A549 treated with CpdA at 1 μM for 4 hours (cell line): ENCODE data around the gene MMP7. TPM values are rescaled to one million over a fixed set of nuclear protein-coding genes. Genes with fewer than 3 reads are reported as not detected.

Experiments used
- total RNA-seq: library from RNA; stranded (reverse); fragments of 200-300 nt; extraction: Qiagen RNA extraction; gene quantifications from 5 replicates; pipeline ENCODE4 v1.2.3, GENCODE V29; 2022; ENCODE audit warnings: low read depth

The MMP7 gene
- 22.4 to 37.3 TPM (median 27.0 TPM) in 5 replicates for total RNA-seq

DNA sequence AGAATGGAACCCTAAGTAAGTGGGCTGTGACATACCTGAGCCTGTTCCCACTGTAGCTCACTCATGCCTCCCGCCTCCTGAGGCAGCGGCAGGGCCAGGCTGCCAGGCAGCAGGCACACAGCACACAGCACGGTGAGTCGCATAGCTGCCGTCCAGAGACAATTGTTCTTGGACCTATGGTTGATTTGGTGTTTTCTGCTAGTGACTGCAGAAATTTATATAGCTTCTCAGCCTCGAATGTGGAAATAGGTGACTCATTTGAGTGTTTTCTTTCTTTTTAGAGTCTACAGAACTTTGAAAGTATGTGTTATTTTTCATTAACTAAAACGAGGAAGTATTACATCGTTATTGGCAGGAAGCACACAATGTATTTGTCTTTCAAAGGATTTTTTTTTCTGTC is at the start of gene MMP7:
Gene MMP7 (minus strand): TSS at position 190 of the 400 bp plus-strand sequence. CDS start 47 bp downstream, at position 143.

Other genes with a start within 250 kb of the MMP7 start
- gene BIRC3, start 213.3 kb downstream of the MMP7 start, total RNA-seq, result 29.6 to 34.5 TPM (median 30.8 TPM) in 5 replicates
- gene BIRC2, start 183.5 kb downstream of the MMP7 start, total RNA-seq, result 30.2 to 43.3 TPM (median 31.2 TPM) in 5 replicates
- gene TMEM123, start 78.0 kb downstream of the MMP7 start, total RNA-seq, result 134 to 199 TPM (median 186 TPM) in 5 replicates
- gene MMP20, start 94.6 kb upstream of the MMP7 start, total RNA-seq, result not detected in 5 replicates
- gene MMP27, start 175.0 kb upstream of the MMP7 start, total RNA-seq, result not detected in 5 replicates
- not detected in 5 replicates for gene MMP8, start 194.2 kb upstream of the MMP7 start, total RNA-seq
- 0.86 to 2.0 TPM (median 1.1 TPM) in 5 replicates for gene MMP10, start 249.9 kb upstream of the MMP7 start, total RNA-seq